ENCODE measurements around the gene SNX8. TPM values are rescaled to one million over a fixed set of nuclear protein-coding genes. Genes with fewer than 3 reads are reported as not detected.

SNX8 gene
- total RNA-seq, 2 donors from 2014 or later = 8.6 to 9.3 TPM

DNA sequence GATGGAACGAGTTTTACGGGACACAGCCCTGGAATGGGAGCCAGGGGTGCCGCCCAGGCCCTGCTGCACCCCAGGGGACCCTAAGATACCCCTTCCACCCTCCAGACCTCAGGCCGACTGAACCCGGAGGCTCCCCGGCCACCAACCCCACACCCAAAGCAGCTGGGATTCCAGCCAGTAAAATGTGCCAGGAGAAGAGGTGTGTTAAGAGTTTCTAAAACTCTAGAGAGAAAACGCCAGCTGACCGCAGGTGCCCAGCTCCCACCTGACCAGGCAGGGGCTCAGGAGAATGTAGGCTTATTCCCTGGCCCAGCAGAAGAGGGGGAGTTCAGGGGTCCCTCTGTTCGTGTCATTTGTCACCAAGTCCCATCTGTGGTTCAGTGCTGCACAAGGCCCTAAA lies 54.8 kb downstream of the SNX8 start:
- peaks cover 2% of the 10 kb centered on the region for H3K36me3 Mint-ChIP-seq (ENCODE audit: low read depth)

DNA sequence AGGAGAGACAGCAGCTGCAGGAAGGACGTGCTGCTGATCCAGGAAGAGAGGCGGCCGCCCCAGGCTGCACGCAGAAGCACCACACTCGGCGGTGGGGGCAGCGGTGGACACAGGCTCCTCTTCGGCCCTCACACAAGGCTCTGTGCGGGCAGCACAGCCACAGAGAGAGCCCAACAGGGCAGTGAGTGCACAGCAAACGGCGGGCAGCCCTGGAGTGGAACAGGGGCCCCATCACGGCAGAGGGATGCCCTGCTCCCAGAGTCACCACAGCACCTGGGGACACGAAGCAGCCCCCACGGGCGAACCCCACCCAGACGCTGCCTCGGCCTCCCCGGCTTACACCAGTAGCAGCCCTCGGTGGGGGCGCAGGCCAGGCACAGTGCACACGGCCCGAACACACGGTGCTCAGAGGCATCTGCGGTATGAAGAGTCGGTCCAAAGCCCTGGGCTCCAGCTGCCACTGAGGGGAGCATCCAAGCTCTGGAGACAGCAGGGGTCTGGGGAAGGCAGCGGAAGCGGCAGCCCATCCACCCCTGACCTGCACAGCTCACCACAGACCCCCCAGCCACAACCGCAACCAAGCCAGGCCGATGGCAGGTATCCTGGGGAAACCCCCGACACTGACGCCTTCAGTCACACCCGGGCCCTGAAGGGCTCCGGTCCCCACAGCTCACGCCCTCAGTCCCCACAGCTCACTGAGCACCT lies 55.4 kb downstream of the SNX8 start:
- ATAC-seq = peak; percentile 52
- Mint-ChIP-seq H3K27ac (no peak overlapping the region), H3K36me3 (ENCODE audit: low read depth) (peaks cover 2% of the 10 kb centered on the region), H3K4me3 (no peak overlapping the region), H3K27me3 (no peaks in the 10 kb centered on the region), H3K4me1 (peaks cover 13% of the 10 kb centered on the region)
- no peaks in the 10 kb centered on the region for H3K9me3 ChIP-seq (ENCODE audit: control insufficient read depth, low read length, poor library complexity, severe bottlenecking)
- no peak for DNase-seq

More for the DNA sequence above, 54.8 kb downstream of the SNX8 start:
- H3K4me1 Mint-ChIP-seq = peaks cover 16% of the 10 kb centered on the region
- ATAC-seq = no peak
- no peak overlapping the region for H3K27ac Mint-ChIP-seq
- no peaks in the 10 kb centered on the region for H3K9me3 ChIP-seq (ENCODE audit: control insufficient read depth, low read length, poor library complexity, severe bottlenecking)
- H3K4me3 Mint-ChIP-seq = peak overlapping the region; percentile 58
- no peaks in the 10 kb centered on the region for H3K27me3 Mint-ChIP-seq
- no peak for DNase-seq

DNA sequence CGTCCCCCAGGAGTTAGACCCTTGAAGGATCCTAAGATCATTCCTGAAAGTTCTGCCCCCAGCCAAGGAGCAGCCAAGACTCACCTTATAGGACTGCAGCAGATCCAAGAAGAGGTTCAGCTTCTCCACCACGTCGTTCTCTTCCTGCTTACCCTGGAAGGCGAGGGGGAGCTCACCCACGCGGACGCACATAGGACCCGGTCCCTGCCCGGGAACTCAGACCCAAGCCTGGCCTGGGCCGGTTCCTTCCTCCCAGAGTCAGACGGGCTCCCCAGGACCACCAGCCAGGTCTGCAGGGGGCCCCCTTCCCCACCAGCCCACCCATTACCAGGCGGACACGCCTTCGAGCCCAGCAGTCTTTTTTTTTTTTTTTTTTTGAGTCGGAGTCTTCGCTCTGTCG lies 56.6 kb downstream of the SNX8 start:
- H3K9me3 ChIP-seq (ENCODE audit: control insufficient read depth, low read length, poor library complexity, severe bottlenecking) = no peaks in the 10 kb centered on the region
- Mint-ChIP-seq H3K27ac (no peak overlapping the region), H3K36me3 (ENCODE audit: low read depth) (peaks cover 2% of the 10 kb centered on the region), H3K27me3 (no peaks in the 10 kb centered on the region), H3K4me3 (no peak overlapping the region), H3K4me1 (peaks cover 13% of the 10 kb centered on the region)
- DNase-seq (no peak), ATAC-seq (no peak)

DNA sequence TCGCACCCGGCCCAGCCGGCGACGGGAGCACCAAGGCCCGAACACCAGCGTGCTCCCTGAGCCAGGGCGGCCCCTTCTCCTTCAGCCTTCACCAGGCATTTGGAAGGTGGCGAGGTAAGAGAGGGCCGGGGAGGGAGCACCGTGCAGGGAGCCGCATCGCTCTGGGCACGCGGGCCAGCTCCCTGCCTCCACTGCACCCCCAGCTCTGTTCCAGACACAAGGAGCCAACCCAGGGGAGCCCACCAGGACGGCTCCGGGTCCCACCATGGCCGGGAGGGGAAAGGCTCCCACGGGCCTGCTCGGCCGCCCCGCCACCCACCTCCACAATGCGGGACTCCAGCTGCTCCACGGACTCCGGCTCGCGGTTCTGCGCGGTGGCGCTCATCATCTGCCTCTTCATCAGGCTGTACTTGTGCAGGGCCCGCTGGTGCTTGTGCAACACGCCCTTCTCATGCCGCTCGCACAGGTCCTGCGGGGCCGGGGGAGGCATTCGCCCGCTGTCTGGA lies 57.1 kb downstream of the SNX8 start:
- H3K9me3 ChIP-seq (ENCODE audit: control insufficient read depth, low read length, poor library complexity, severe bottlenecking) = no peaks in the 10 kb centered on the region
- DNase-seq (no peak), ATAC-seq (no peak)
- peaks cover 13% of the 10 kb centered on the region for H3K4me1 Mint-ChIP-seq
- H3K27me3 Mint-ChIP-seq = no peaks in the 10 kb centered on the region
- no peak overlapping the region for H3K27ac Mint-ChIP-seq
- H3K36me3 Mint-ChIP-seq (ENCODE audit: low read depth) = peaks cover 2% of the 10 kb centered on the region
- no peak overlapping the region for H3K4me3 Mint-ChIP-seq

DNA sequence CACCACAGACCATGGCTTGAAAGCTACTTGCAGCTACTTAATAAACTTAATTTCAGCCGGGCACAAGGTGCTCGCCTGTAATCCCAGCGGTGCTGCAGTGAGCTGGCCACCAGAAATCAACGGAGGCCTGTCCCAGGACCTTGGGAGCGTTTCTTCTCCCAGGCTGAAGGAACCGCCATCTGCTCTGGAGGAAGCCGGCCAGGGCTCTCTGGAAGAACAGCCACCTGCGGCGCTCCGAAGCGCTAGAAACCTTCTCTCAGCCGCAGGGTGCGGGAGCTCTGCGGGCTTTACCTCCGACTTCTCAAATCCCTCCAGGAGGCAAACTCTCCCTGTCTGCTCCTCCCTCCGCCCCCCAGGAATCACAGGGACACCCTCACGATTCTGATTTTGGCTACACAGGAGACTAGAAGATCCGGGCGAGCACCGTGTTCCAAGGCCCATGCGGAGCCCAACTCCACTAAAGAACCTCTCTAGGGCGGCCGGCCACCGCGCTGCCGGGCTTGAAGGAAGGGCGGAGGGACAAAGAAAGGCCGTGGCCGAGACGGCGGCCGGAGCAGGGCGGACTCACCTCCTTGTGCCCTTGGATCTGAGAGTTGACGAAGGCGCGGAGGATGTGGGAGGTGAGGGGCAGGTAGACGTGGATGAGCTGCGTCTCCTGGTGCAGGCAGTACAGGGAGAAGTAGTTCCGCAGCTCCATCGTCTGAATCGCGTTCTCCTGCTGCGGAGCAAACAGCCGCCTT lies 57.8 kb downstream of the SNX8 start:
- no peaks in the 10 kb centered on the region for H3K9me3 ChIP-seq (ENCODE audit: control insufficient read depth, low read length, poor library complexity, severe bottlenecking)
- no peak for ATAC-seq
- Mint-ChIP-seq H3K27ac (no peak overlapping the region), H3K27me3 (no peaks in the 10 kb centered on the region), H3K4me3 (no peak overlapping the region), H3K4me1 (peaks cover 7% of the 10 kb centered on the region), H3K36me3 (ENCODE audit: low read depth) (peaks cover 2% of the 10 kb centered on the region)
- no peak for DNase-seq

DNA sequence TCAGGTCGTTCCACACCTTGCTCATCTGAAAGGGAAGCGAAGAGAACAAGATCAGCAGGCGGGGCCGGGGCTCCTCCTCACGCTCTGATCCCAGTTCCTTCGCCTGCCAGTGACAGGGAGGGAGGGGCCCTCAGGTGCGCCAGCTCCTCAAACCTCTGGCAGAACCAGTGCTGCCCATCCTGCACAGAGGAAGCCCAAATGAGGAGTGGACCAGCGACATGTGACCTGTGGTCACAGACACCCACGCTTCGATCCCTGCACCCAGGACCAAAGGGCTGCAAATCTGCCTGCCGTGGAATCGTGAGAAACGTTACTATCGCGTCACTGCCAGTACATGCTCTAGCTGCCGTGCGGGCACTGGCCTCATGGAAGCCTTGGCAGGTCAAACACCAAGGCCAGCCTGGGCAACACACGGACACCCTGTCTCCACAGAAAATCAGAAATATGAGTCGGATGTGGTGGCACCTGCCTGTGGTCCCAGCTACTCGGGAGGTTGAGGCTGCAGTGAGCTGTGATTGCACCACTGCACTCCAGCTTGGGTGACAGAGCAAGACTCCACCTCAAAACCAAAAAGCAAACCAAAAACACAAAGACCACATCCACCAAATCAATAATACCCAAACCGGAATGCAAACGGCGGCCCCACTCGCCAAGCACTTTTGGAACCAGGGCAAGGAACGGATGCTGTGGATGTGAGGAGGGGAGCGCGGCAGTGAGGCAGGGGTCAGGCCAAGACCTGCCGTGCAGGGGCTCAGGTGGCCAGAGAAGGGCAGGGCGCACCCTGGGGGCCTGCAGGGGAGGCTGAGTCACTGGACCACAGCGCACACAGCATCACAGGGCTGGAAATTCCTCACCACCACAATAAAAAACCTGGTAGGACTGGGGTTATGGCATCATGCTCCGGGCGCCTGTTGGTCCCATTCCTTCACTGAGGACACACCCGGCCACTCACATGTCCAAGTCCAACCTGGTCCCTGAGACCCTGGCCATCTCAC lies 58.8 kb downstream of the SNX8 start:
- Mint-ChIP-seq H3K27ac (peak overlapping the region; percentile 16), H3K36me3 (ENCODE audit: low read depth) (peaks cover 2% of the 10 kb centered on the region), H3K4me1 (peaks cover 6% of the 10 kb centered on the region), H3K27me3 (no peaks in the 10 kb centered on the region), H3K4me3 (no peak overlapping the region)
- ATAC-seq (no peak), DNase-seq (no peak)
- no peaks in the 10 kb centered on the region for H3K9me3 ChIP-seq (ENCODE audit: control insufficient read depth, low read length, poor library complexity, severe bottlenecking)

DNA sequence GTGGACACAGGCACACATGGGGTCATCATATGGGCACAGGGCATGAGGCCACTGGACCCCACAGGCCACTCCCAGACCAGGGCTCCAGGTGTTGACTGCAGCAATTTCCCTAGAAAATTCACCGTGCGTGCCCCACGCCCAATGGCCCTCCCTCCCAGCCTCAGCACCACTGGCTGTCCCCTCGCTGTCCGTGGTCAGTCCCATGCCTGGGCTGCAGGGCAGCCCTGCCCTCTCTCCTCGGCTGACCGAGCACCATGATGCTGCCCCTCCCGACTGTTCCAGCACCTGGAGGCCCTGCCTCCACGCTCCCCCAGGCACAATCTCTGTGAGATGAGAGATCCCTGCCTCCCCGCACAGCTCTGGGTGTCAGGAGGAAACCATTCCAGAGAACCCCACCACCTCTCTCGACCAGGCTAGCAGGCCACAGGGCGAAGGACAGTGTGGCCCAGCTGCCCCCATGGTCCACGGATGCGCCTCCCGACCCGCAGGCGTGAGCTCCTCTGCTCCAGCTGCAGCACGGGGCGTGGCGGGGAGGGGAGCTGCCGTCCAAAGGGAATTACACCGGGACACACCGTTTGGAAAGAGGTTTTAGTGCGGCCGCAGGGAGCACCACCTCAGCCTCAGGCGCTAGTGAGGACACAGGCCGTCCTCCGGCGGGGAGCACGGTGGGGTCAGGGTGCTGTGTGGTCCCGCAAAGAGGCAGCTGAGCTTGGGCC lies 59.7 kb downstream of the SNX8 start:
- Mint-ChIP-seq H3K4me3 (no peak overlapping the region), H3K27ac (peak overlapping the region; percentile 16), H3K36me3 (ENCODE audit: low read depth) (peaks cover 2% of the 10 kb centered on the region), H3K27me3 (no peaks in the 10 kb centered on the region), H3K4me1 (peaks cover 5% of the 10 kb centered on the region)
- no peaks in the 10 kb centered on the region for H3K9me3 ChIP-seq (ENCODE audit: control insufficient read depth, low read length, poor library complexity, severe bottlenecking)
- DNase-seq (no peak), ATAC-seq (no peak)

DNA sequence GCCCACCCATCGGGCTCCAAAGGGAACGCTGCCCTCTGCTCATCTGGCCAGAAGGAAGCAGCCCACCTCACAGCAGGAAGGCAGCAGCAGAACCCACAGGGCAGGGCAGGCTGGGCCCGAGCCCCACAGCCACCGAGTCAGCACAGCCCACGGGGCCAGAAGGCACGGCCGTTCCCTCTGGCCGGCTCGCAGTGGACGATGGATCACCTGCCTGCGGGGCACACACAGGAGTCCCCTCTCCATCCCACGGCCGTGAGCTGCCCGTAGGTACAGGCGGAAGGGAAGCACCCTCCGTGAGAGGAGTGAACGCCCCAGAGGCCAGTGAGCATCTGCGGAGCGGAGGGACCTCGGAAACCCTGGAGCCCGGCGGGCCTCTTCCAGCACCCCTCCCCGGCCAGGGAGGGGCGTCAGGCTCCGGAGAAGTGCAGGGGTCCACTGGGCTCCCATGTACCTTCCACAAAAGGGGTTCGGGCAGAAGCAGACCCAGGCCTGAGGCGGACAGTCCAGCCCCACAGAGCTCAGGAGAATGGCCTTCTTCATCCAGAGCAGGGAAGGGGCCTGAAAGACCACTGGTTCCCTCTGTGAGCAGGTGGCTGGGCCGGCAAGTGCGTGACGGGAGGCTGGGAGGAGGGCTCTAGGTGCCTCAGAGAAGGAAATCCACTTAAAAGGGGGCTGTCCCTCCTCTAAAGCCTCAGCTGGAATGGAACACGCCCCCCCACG lies 60.6 kb downstream of the SNX8 start:
- H3K9me3 ChIP-seq (ENCODE audit: control insufficient read depth, low read length, poor library complexity, severe bottlenecking) = no peaks in the 10 kb centered on the region
- Mint-ChIP-seq H3K4me1 (peaks cover 14% of the 10 kb centered on the region), H3K27ac (no peak overlapping the region), H3K4me3 (no peak overlapping the region), H3K36me3 (ENCODE audit: low read depth) (peaks cover 2% of the 10 kb centered on the region), H3K27me3 (no peaks in the 10 kb centered on the region)
- ATAC-seq = no peak
- DNase-seq = no peak

DNA sequence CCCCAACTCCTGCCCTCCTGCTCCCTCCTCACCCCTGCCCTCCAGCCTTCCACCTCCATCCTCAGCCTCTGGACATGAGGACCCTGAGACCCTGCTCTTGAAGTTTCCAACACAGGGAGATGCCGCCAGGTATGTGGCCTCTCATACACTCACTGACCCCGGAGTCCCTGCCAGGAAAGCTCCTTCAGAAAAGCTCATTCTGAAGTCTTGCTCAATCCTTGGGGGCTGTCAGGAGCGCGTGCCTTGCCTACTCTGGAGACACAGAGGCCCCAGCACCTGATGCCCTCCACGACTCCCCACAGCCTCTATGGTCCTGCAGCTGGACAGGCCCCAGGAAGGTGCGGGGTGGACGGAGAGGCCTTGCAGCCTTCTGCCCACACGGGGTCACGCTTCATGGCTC lies 61.2 kb downstream of the SNX8 start:
- ATAC-seq (no peak), DNase-seq (no peak)
- Mint-ChIP-seq H3K4me3 (peak overlapping the region; percentile 55), H3K27me3 (no peaks in the 10 kb centered on the region), H3K36me3 (ENCODE audit: low read depth) (no peaks in the 10 kb centered on the region), H3K4me1 (peaks cover 17% of the 10 kb centered on the region), H3K27ac (no peak overlapping the region)
- H3K9me3 ChIP-seq (ENCODE audit: control insufficient read depth, low read length, poor library complexity, severe bottlenecking) = no peaks in the 10 kb centered on the region

DNA sequence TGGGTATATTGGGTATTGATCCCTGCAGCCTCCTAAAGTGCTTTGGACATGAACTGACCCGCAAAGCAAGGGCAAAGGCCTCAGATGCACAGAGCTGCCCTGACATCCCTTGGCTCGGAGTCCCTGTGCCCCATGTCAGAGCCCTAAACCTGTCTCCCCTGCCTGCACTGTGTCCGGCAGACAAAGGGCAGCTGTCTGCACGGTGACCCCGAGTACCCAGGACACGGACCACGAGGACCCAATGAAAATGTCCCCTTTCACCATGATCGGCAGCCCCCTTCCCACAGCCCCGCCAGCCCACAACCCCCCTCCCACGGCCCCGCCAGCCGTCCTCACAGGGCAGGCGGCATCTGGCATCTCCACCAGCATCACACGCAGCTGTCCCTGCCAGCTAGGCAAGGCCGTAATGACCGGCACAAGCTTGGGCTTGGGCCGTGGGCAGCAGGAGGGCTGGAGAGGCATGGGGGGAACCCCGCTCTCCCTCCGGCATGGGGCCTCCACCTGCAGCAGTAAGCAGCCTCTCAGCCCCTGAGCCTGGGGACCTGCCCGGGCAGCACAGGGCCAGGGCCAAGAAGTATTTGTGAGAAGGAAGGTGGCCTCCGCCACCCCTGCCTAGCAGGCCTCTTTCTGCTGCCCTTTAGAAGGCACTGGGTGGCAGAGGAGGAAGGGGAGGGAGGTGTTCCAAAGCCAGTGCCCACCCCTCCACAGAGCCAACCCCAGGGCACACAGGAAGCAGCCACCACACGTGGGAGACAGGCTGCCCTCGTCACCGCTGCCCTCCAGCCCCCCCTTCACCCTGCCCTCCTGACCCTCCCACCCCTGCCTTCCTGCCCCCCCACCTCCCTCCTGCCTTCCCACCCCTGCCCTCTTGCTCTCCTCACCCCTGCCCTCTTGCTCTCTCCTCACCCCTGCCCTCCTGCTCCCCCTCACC lies 62.1 kb downstream of the SNX8 start:
- DNase-seq = no peak
- no peak overlapping the region for H3K4me3 Mint-ChIP-seq
- no peaks in the 10 kb centered on the region for H3K9me3 ChIP-seq (ENCODE audit: control insufficient read depth, low read length, poor library complexity, severe bottlenecking)
- H3K27me3 Mint-ChIP-seq = no peaks in the 10 kb centered on the region
- ATAC-seq = peak; percentile 46
- peak overlapping the region; percentile 39 for H3K27ac Mint-ChIP-seq
- no peaks in the 10 kb centered on the region for H3K36me3 Mint-ChIP-seq (ENCODE audit: low read depth)
- H3K4me1 Mint-ChIP-seq = peaks cover 19% of the 10 kb centered on the region

DNA sequence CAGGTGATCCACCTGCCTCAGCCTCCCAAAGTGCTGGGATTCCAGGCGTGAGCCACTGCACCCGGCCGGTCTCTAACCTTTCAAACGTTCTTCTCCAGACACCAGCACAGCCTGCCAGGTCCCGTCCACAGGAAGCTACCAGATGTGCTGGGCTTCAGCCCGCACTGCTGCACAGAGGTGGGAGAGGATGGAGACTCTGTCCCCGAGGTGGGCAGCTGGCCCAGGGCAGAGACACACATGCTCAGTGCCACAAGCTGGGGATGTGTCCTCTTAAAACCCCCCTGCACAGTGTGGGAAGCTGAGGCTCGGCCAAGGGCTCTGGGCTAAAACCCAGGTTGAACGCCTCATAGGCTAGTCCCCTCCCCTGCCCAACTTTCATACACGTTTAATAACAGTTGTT lies 62.9 kb downstream of the SNX8 start:
- Mint-ChIP-seq H3K27me3 (no peaks in the 10 kb centered on the region), H3K4me3 (no peak overlapping the region), H3K4me1 (peaks cover 19% of the 10 kb centered on the region), H3K36me3 (ENCODE audit: low read depth) (no peaks in the 10 kb centered on the region), H3K27ac (peak overlapping the region; percentile 39)
- H3K9me3 ChIP-seq (ENCODE audit: control insufficient read depth, low read length, poor library complexity, severe bottlenecking) = no peaks in the 10 kb centered on the region
- DNase-seq (no peak), ATAC-seq (no peak)
